ENCODE data around the gene KRT78.

KRT78 gene

GRCh38 chr12:52878507-52879393, 30.0 kb upstream of the KRT78 start:
- Histone ChIP-seq H3K4me3 (ENCODE audit: low read length) (peak overlapping the region; percentile 62; the same call in 1 of the 2 replicates), H3K27me3 (ENCODE audit: insufficient read depth, low read length) (peaks cover 27% of the 10 kb centered on the region), H3K27ac (ENCODE audit: low read length) (no peak overlapping the region), H3K9ac (ENCODE audit: low read depth, low read length) (peak overlapping the region; percentile 34; the same call in 1 of the 2 replicates), H3K36me3 (ENCODE audit: insufficient read depth, low read depth, low read length) (no peaks in the 10 kb centered on the region), H3K9me3 (ENCODE audit: insufficient read depth, low read depth, low read length) (no peaks in the 10 kb centered on the region), H3K4me1 (ENCODE audit: insufficient read depth, low read length) (peaks cover 4% of the 10 kb centered on the region; the same call in 1 of the 2 replicates)

GRCh38 chr12:52877242-52877641, 28.4 kb upstream of the KRT78 start:
- Histone ChIP-seq H3K9me3 (ENCODE audit: insufficient read depth, low read depth, low read length) (no peaks in the 10 kb centered on the region), H3K27me3 (ENCODE audit: insufficient read depth, low read length) (peaks cover 35% of the 10 kb centered on the region), H3K4me1 (ENCODE audit: insufficient read depth, low read length) (peaks cover 4% of the 10 kb centered on the region; the same call in 1 of the 2 replicates), H3K27ac (ENCODE audit: low read length) (no peak overlapping the region), H3K4me3 (ENCODE audit: low read length) (no peak overlapping the region), H3K9ac (ENCODE audit: low read depth, low read length) (no peak overlapping the region), H3K36me3 (ENCODE audit: insufficient read depth, low read depth, low read length) (no peaks in the 10 kb centered on the region)

- Histone ChIP-seq H3K27ac (ENCODE audit: low read length) (no peak overlapping the region), H3K4me1 (ENCODE audit: insufficient read depth, low read length) (peaks cover 4% of the 10 kb centered on the region; the same call in 1 of the 2 replicates), H3K4me3 (ENCODE audit: low read length) (no peak overlapping the region)
Observed at GRCh38 chr12:52876372-52876771, 27.6 kb upstream of the KRT78 start.

GRCh38 chr12:52874573-52875435, 26.0 kb upstream of the KRT78 start:
- H3K4me1 ChIP-seq (ENCODE audit: insufficient read depth, low read length), result peaks cover 4% of the 10 kb centered on the region; the same call in 1 of the 2 replicates
- H3K9ac ChIP-seq (ENCODE audit: low read depth, low read length), result no peak overlapping the region
- H3K4me3 ChIP-seq (ENCODE audit: low read length), result peak overlapping the region; percentile 62; the same call in 1 of the 2 replicates
- no peaks in the 10 kb centered on the region for H3K9me3 ChIP-seq (ENCODE audit: insufficient read depth, low read depth, low read length)
- H3K27me3 ChIP-seq (ENCODE audit: insufficient read depth, low read length), result peaks cover 29% of the 10 kb centered on the region
- H3K36me3 ChIP-seq (ENCODE audit: insufficient read depth, low read depth, low read length), result no peaks in the 10 kb centered on the region
- H3K27ac ChIP-seq (ENCODE audit: low read length), result no peak overlapping the region

More at GRCh38 chr12:52876372-52876771, 27.6 kb upstream of the KRT78 start:
- Histone ChIP-seq H3K9ac (ENCODE audit: low read depth, low read length) (no peak overlapping the region), H3K9me3 (ENCODE audit: insufficient read depth, low read depth, low read length) (no peaks in the 10 kb centered on the region), H3K27me3 (ENCODE audit: insufficient read depth, low read length) (peaks cover 35% of the 10 kb centered on the region), H3K36me3 (ENCODE audit: insufficient read depth, low read depth, low read length) (no peaks in the 10 kb centered on the region)

GRCh38 chr12:52873832-52874572, 25.2 kb upstream of the KRT78 start:
- H3K4me1 ChIP-seq (ENCODE audit: insufficient read depth, low read length), result peaks cover 2% of the 10 kb centered on the region; the same call in 1 of the 2 replicates
- no peaks in the 10 kb centered on the region for H3K36me3 ChIP-seq (ENCODE audit: insufficient read depth, low read depth, low read length)
- H3K4me3 ChIP-seq (ENCODE audit: low read length), result peak overlapping the region; percentile 62; the same call in 1 of the 2 replicates
- H3K27me3 ChIP-seq (ENCODE audit: insufficient read depth, low read length), result peaks cover 26% of the 10 kb centered on the region
- H3K9ac ChIP-seq (ENCODE audit: low read depth, low read length), result no peak overlapping the region
- no peak overlapping the region for H3K27ac ChIP-seq (ENCODE audit: low read length)
- H3K9me3 ChIP-seq (ENCODE audit: insufficient read depth, low read depth, low read length), result no peaks in the 10 kb centered on the region

GRCh38 chr12:52873513-52873831, 24.7 kb upstream of the KRT78 start:
- Histone ChIP-seq H3K27me3 (ENCODE audit: insufficient read depth, low read length) (peaks cover 21% of the 10 kb centered on the region), H3K4me3 (ENCODE audit: low read length) (peak overlapping the region; percentile 62; the same call in 1 of the 2 replicates), H3K4me1 (ENCODE audit: insufficient read depth, low read length) (no peaks in the 10 kb centered on the region), H3K36me3 (ENCODE audit: insufficient read depth, low read depth, low read length) (no peaks in the 10 kb centered on the region), H3K9ac (ENCODE audit: low read depth, low read length) (no peak overlapping the region), H3K27ac (ENCODE audit: low read length) (no peak overlapping the region), H3K9me3 (ENCODE audit: insufficient read depth, low read depth, low read length) (no peaks in the 10 kb centered on the region)

- Histone ChIP-seq H3K27me3 (ENCODE audit: insufficient read depth, low read length) (peaks cover 20% of the 10 kb centered on the region), H3K9me3 (ENCODE audit: insufficient read depth, low read depth, low read length) (no peaks in the 10 kb centered on the region), H3K4me1 (ENCODE audit: insufficient read depth, low read length) (no peaks in the 10 kb centered on the region), H3K4me3 (ENCODE audit: low read length) (no peak overlapping the region), H3K27ac (ENCODE audit: low read length) (no peak overlapping the region), H3K36me3 (ENCODE audit: insufficient read depth, low read depth, low read length) (no peaks in the 10 kb centered on the region), H3K9ac (ENCODE audit: low read depth, low read length) (no peak overlapping the region)
Observed at GRCh38 chr12:52872644-52873389, 24.0 kb upstream of the KRT78 start.

- Histone ChIP-seq H3K9me3 (ENCODE audit: insufficient read depth, low read depth, low read length) (no peaks in the 10 kb centered on the region), H3K4me3 (ENCODE audit: low read length) (no peak overlapping the region), H3K4me1 (ENCODE audit: insufficient read depth, low read length) (no peaks in the 10 kb centered on the region), H3K27ac (ENCODE audit: low read length) (no peak overlapping the region), H3K27me3 (ENCODE audit: insufficient read depth, low read length) (peaks cover 20% of the 10 kb centered on the region), H3K9ac (ENCODE audit: low read depth, low read length) (no peak overlapping the region), H3K36me3 (ENCODE audit: insufficient read depth, low read depth, low read length) (no peaks in the 10 kb centered on the region)
Observed at GRCh38 chr12:52871291-52872039, 22.7 kb upstream of the KRT78 start.

GRCh38 chr12:52870361-52871290, 21.8 kb upstream of the KRT78 start:
- H3K36me3 ChIP-seq (ENCODE audit: insufficient read depth, low read depth, low read length), result no peaks in the 10 kb centered on the region
- no peaks in the 10 kb centered on the region for H3K9me3 ChIP-seq (ENCODE audit: insufficient read depth, low read depth, low read length)
- no peaks in the 10 kb centered on the region for H3K4me1 ChIP-seq (ENCODE audit: insufficient read depth, low read length)
- H3K27ac ChIP-seq (ENCODE audit: low read length), result no peak overlapping the region
- no peak overlapping the region for H3K9ac ChIP-seq (ENCODE audit: low read depth, low read length)
- H3K4me3 ChIP-seq (ENCODE audit: low read length), result no peak overlapping the region
- H3K27me3 ChIP-seq (ENCODE audit: insufficient read depth, low read length), result peaks cover 20% of the 10 kb centered on the region

All from iPS-20b (cell line).